ENCODE results near the gene KDM4B. TPM values are rescaled to one million over a fixed set of nuclear protein-coding genes. Genes with fewer than 3 reads are reported as not detected.

KDM4B gene
- total and polyA plus RNA-seq, 3 experiments from 2014 or later: 14.6 to 16.0 (median 14.6) TPM

GRCh38 chr19:5109560-5109959, 140.6 kb downstream of the KDM4B start:
- Mint-ChIP-seq H3K27ac (no peak overlapping the region), H3K4me3 (no peak overlapping the region), H3K36me3 (peaks cover 6 to 53% (median 14%) of the 10 kb centered on the region in 3 donors), H3K9me3 (no peaks in the 10 kb centered on the region), H3K27me3 (no peaks in the 10 kb centered on the region), H3K4me1 (no peaks in the 10 kb centered on the region)
- ChIA-PET POLR2A (no interaction called here), CTCF (no interaction called here)
- Histone ChIP-seq H3K27me3 (ENCODE audit: insufficient read depth, low read length, poor library complexity, severe bottlenecking) (no peaks in the 10 kb centered on the region), H3K27ac (ENCODE audit: low read depth, low read length) (no peak overlapping the region), H3K9me3 (ENCODE audit: low read length) (no peaks in the 10 kb centered on the region), H3K36me3 (ENCODE audit: insufficient read depth, low read length) (no peaks in the 10 kb centered on the region), H3K4me1 (ENCODE audit: insufficient read depth, low read length) (no peaks in the 10 kb centered on the region), H3K4me3 (ENCODE audit: low read length) (no peak overlapping the region)
- DNase-seq: no peak

- Mint-ChIP-seq H3K4me3 (no peak overlapping the region), H3K36me3 (peaks cover 8 to 55% (median 14%) of the 10 kb centered on the region in 3 donors), H3K27ac (no peak overlapping the region), H3K27me3 (no peaks in the 10 kb centered on the region), H3K9me3 (peaks cover 0 to under 1% (median 0%) of the 10 kb centered on the region in 5 donors), H3K4me1 (no peaks in the 10 kb centered on the region)
- Histone ChIP-seq H3K27ac (ENCODE audit: low read depth, low read length) (no peak overlapping the region), H3K4me3 (ENCODE audit: low read length) (no peak overlapping the region), H3K4me1 (ENCODE audit: insufficient read depth, low read length) (no peaks in the 10 kb centered on the region), H3K36me3 (ENCODE audit: insufficient read depth, low read length) (no peaks in the 10 kb centered on the region), H3K9me3 (ENCODE audit: low read length) (no peaks in the 10 kb centered on the region), H3K27me3 (ENCODE audit: insufficient read depth, low read length, poor library complexity, severe bottlenecking) (no peaks in the 10 kb centered on the region)
- POLR2A ChIA-PET: no interaction called here
- CTCF ChIA-PET: no interaction called here
- no peak for DNase-seq
These were observed 141.6 kb downstream of the KDM4B start for GRCh38 chr19:5110546-5110945.

GRCh38 chr19:5111051-5111450, 142.1 kb downstream of the KDM4B start:
- no peaks in the 10 kb centered on the region for H3K36me3 ChIP-seq (ENCODE audit: insufficient read depth, low read length)
- DNase-seq: no peak
- no peak overlapping the region for H3K4me3 ChIP-seq (ENCODE audit: low read length)
- Mint-ChIP-seq H3K4me1 (no peaks in the 10 kb centered on the region), H3K4me3 (no peak overlapping the region), H3K36me3 (peaks cover 10 to 54% (median 10%) of the 10 kb centered on the region in 3 donors), H3K27me3 (no peaks in the 10 kb centered on the region), H3K9me3 (peaks cover 0 to 3% (median 0%) of the 10 kb centered on the region in 5 donors), H3K27ac (no peak overlapping the region)
- ChIA-PET CTCF (no interaction called here), POLR2A (no interaction called here)
- no peaks in the 10 kb centered on the region for H3K27me3 ChIP-seq (ENCODE audit: insufficient read depth, low read length, poor library complexity, severe bottlenecking)
- H3K4me1 ChIP-seq (ENCODE audit: insufficient read depth, low read length): no peaks in the 10 kb centered on the region
- no peaks in the 10 kb centered on the region for H3K9me3 ChIP-seq (ENCODE audit: low read length)
- no peak overlapping the region for H3K27ac ChIP-seq (ENCODE audit: low read depth, low read length)

- Histone ChIP-seq H3K27me3 (ENCODE audit: insufficient read depth, low read length, poor library complexity, severe bottlenecking) (no peaks in the 10 kb centered on the region), H3K27ac (ENCODE audit: low read depth, low read length) (no peak overlapping the region), H3K36me3 (ENCODE audit: insufficient read depth, low read length) (no peaks in the 10 kb centered on the region), H3K4me1 (ENCODE audit: insufficient read depth, low read length) (no peaks in the 10 kb centered on the region), H3K4me3 (ENCODE audit: low read length) (no peak overlapping the region), H3K9me3 (ENCODE audit: low read length) (no peaks in the 10 kb centered on the region)
- ChIA-PET POLR2A (no interaction called here), CTCF (no interaction called here)
- Mint-ChIP-seq H3K27me3 (no peaks in the 10 kb centered on the region), H3K27ac (no peak overlapping the region), H3K36me3 (peaks cover 9 to 54% (median 10%) of the 10 kb centered on the region in 3 donors), H3K9me3 (peaks cover 0 to 3% (median 0%) of the 10 kb centered on the region in 5 donors), H3K4me3 (no peak overlapping the region), H3K4me1 (peaks cover 0 to 2% (median 0%) of the 10 kb centered on the region in 3 donors)
- no peak for DNase-seq
These were observed 143.3 kb downstream of the KDM4B start for GRCh38 chr19:5112175-5112574.

GRCh38 chr19:5112681-5113575, 144.0 kb downstream of the KDM4B start:
- Histone ChIP-seq H3K27ac (ENCODE audit: low read depth, low read length) (no peak overlapping the region), H3K36me3 (ENCODE audit: insufficient read depth, low read length) (no peaks in the 10 kb centered on the region), H3K4me3 (ENCODE audit: low read length) (no peak overlapping the region), H3K27me3 (ENCODE audit: insufficient read depth, low read length, poor library complexity, severe bottlenecking) (no peaks in the 10 kb centered on the region), H3K4me1 (ENCODE audit: insufficient read depth, low read length) (no peaks in the 10 kb centered on the region), H3K9me3 (ENCODE audit: low read length) (no peaks in the 10 kb centered on the region)
- peaks cover 0 to 3% (median 0%) of the 10 kb centered on the region in 5 donors for H3K9me3 Mint-ChIP-seq
- no peak for DNase-seq
- no peaks in the 10 kb centered on the region for H3K27me3 Mint-ChIP-seq
- no peak overlapping the region for H3K27ac Mint-ChIP-seq
- ChIA-PET POLR2A (interaction anchor here (0.6 kb wide), 1 partner anchor 1217 kb away, joined by 3 read pairs; no protein-coding TSS in a partner anchor), CTCF (no interaction called here)
- peaks cover 9 to 54% (median 10%) of the 10 kb centered on the region in 3 donors for H3K36me3 Mint-ChIP-seq
- peaks cover 0 to 2% (median 0%) of the 10 kb centered on the region in 3 donors for H3K4me1 Mint-ChIP-seq
- no peak overlapping the region for H3K4me3 Mint-ChIP-seq

GRCh38 chr19:5113633-5114586, 145.0 kb downstream of the KDM4B start:
- Histone ChIP-seq H3K9me3 (ENCODE audit: low read length) (no peaks in the 10 kb centered on the region), H3K4me3 (ENCODE audit: low read length) (no peak overlapping the region), H3K27ac (ENCODE audit: low read depth, low read length) (no peak overlapping the region), H3K27me3 (ENCODE audit: insufficient read depth, low read length, poor library complexity, severe bottlenecking) (no peaks in the 10 kb centered on the region), H3K4me1 (ENCODE audit: insufficient read depth, low read length) (no peaks in the 10 kb centered on the region), H3K36me3 (ENCODE audit: insufficient read depth, low read length) (no peaks in the 10 kb centered on the region)
- Mint-ChIP-seq H3K4me1 (peaks cover 0 to 2% (median 0%) of the 10 kb centered on the region in 3 donors), H3K27ac (no peak overlapping the region), H3K9me3 (peaks cover 0 to 3% (median 0%) of the 10 kb centered on the region in 5 donors), H3K27me3 (no peaks in the 10 kb centered on the region), H3K36me3 (peaks cover 9 to 55% (median 10%) of the 10 kb centered on the region in 3 donors), H3K4me3 (no peak overlapping the region)
- POLR2A ChIA-PET: interaction anchor here (0.6 kb wide), 1 partner anchor 1216 kb away, joined by 3 read pairs; no protein-coding TSS in a partner anchor
- CTCF ChIA-PET: no interaction called here
- DNase-seq: no peak

- Mint-ChIP-seq H3K4me1 (peaks cover 0 to 2% (median 0%) of the 10 kb centered on the region in 3 donors), H3K27me3 (no peaks in the 10 kb centered on the region), H3K4me3 (no peak overlapping the region), H3K27ac (no peak overlapping the region), H3K9me3 (peaks cover 0 to 3% (median 0%) of the 10 kb centered on the region in 5 donors), H3K36me3 (peaks cover 9 to 54% (median 10%) of the 10 kb centered on the region in 3 donors)
- Histone ChIP-seq H3K27me3 (ENCODE audit: insufficient read depth, low read length, poor library complexity, severe bottlenecking) (no peaks in the 10 kb centered on the region), H3K27ac (ENCODE audit: low read depth, low read length) (no peak overlapping the region), H3K36me3 (ENCODE audit: insufficient read depth, low read length) (no peaks in the 10 kb centered on the region), H3K9me3 (ENCODE audit: low read length) (no peaks in the 10 kb centered on the region), H3K4me3 (ENCODE audit: low read length) (no peak overlapping the region), H3K4me1 (ENCODE audit: insufficient read depth, low read length) (no peaks in the 10 kb centered on the region)
- CTCF ChIA-PET: no interaction called here
- DNase-seq: no peak
- POLR2A ChIA-PET: no interaction called here
These were observed 145.8 kb downstream of the KDM4B start for GRCh38 chr19:5114727-5115126.
